Measurements from ENCODE around the gene NRM. TPM values are rescaled to one million over a fixed set of nuclear protein-coding genes. Genes with fewer than 3 reads are reported as not detected.

NRM gene
- total and polyA plus RNA-seq, 2 of the 13 experiments (the other 11 are each of a cell fraction or from before 2014, with no cell fraction given), result 12.5 to 16.0 TPM

DNA sequence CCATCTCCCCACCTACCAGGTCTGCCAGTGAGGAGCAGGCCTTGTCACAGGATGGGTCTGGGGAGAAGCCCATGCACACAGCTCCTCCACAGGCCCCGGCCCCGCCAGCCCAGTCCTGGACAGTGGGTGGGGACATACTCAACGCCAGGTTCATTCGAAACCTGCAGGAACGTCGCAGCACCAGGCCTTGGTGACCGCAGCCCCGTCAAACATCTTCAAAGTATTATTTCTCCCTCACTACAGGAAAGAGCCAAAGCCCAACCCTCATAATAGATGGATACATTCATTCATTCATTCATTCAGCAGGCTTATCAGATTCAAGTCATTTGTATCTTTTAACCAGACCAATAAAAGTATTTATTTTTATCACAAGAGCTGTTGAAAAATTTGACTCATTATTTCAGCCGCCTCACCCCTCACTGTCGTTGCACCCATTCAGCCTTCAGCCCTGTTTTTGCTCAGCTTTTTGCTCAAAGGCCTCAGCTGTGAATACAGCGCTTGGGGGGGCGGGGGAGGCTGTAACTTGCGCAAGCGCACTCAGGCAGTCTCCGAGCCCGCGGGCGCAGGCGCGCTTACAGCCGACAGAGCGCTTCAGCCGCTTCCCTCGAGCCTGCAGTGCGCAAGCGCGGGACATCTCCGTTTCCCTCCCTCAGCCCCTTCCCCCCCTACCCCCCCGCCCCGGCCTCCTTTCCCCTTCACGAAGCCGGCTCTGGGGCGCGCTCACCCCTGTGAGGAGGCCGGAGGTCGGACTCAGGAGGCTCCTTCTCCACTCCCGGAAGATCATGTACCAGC lies 44.1 kb downstream of the NRM start, which contains the start of gene C6orf136 (continued):
- TF ChIP-seq ZNF552 (CRISPR knock-in tag; IDR thresholded peaks at IDR 0.05; ENCODE audit: borderline replicate concordance) (no peak), MAFF (IDR thresholded peaks at IDR 0.05; ENCODE audit: low read depth, low read length) (no peak), ZNF337 (CRISPR knock-in tag; IDR thresholded peaks at IDR 0.05; ENCODE audit: borderline replicate concordance, low read depth) (no peak), TP53 (CRISPR knock-in tag; conservative IDR thresholded peaks at IDR 0.05) (no peak), ZHX1 (CRISPR knock-in tag; IDR thresholded peaks at IDR 0.05; ENCODE audit: low read depth) (no peak), HDAC2 (CRISPR knock-in tag; IDR thresholded peaks at IDR 0.05) (no peak), ZFP41 (CRISPR knock-in tag; IDR thresholded peaks at IDR 0.05; ENCODE audit: borderline replicate concordance) (no peak), TEAD3 (CRISPR knock-in tag; optimal IDR thresholded peaks at IDR 0.05; ENCODE audit: borderline replicate concordance) (no peak), ZFYVE20 (CRISPR knock-in tag; IDR thresholded peaks at IDR 0.05; ENCODE audit: borderline replicate concordance, low read depth) (no peak), REXO4 (CRISPR knock-in tag; IDR thresholded peaks at IDR 0.05; ENCODE audit: borderline replicate concordance) (no peak), JDP2 (CRISPR knock-in tag; IDR thresholded peaks at IDR 0.05; ENCODE audit: borderline replicate concordance) (no peak), SMC3 (IDR thresholded peaks at IDR 0.05; ENCODE audit: low read length) (no peak), ZKSCAN5 (CRISPR knock-in tag; IDR thresholded peaks at IDR 0.05) (no peak), KLF6 (CRISPR knock-in tag; IDR thresholded peaks at IDR 0.05) (no peak), SRSF1 (optimal IDR thresholded peaks at IDR 0.05; ENCODE audit: low read depth, low read length) (no peak), NR2C2 (CRISPR knock-in tag; IDR thresholded peaks at IDR 0.05; ENCODE audit: borderline replicate concordance) (no peak), KDM1A (CRISPR knock-in tag; IDR thresholded peaks at IDR 0.05) (no peak), E2F2 (CRISPR knock-in tag; IDR thresholded peaks at IDR 0.05; ENCODE audit: borderline replicate concordance) (no peak), SNAI1 (CRISPR knock-in tag; IDR thresholded peaks at IDR 0.05; ENCODE audit: borderline replicate concordance) (no peak)
- TF ChIP-seq, protein P1, sequence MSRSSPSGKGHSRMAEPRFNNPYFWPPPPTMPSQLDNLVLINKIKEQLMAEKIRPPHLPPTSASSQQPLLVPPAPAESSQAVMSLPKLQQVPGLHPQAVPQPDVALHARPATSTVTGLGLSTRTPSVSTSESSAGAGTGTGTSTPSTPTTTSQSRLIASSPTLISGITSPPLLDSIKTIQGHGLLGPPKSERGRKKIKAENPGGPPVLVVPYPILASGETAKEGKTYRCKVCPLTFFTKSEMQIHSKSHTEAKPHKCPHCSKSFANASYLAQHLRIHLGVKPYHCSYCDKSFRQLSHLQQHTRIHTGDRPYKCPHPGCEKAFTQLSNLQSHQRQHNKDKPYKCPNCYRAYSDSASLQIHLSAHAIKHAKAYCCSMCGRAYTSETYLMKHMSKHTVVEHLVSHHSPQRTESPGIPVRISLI (CRISPR knock-in tag; IDR thresholded peaks at IDR 0.05; ENCODE audit: borderline replicate concordance), result no peak
- TF ChIP-seq, protein P2, sequence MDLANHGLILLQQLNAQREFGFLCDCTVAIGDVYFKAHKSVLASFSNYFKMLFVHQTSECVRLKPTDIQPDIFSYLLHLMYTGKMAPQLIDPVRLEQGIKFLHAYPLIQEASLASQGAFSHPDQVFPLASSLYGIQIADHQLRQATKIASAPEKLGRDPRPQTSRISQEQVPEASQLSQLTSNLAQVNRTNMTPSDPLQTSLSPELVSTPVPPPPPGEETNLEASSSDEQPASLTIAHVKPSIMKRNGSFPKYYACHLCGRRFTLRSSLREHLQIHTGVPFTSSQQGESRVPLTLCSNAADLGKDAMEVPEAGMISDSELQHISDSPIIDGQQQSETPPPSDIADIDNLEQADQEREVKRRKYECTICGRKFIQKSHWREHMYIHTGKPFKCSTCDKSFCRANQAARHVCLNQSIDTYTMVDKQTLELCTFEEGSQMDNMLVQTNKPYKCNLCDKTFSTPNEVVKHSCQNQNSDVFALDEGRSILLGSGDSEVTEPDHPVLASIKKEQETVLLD (CRISPR knock-in tag; IDR thresholded peaks at IDR 0.05; ENCODE audit: low read depth), result no peak; the same call in 1 of the 2 replicates
- TF ChIP-seq, protein P3, sequence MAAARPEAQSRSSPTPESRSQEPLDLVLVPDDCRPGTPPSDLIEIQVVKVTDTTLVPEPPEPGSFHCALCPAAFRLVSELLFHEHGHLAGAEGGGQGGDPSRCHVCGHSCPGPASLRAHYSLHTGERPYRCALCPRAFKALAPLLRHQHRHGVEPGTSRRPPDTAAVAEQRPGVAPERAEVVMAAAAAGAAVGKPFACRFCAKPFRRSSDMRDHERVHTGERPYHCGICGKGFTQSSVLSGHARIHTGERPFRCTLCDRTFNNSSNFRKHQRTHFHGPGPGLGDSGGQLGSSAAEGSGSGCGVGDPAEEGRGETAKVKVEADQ (CRISPR knock-in tag; IDR thresholded peaks at IDR 0.05; ENCODE audit: borderline replicate concordance), result no peak

Measured in HepG2 (cell line).